Gastrocnemius medialis (tissue), 4 donors: ENCODE results near the gene DCUN1D3. TPM values are rescaled to one million over a fixed set of nuclear protein-coding genes. Genes with fewer than 3 reads are reported as not detected.

Experiments used
- ATAC-seq, 2 donors: fragments of 150-250 bp; one replicate each; pipeline ENCODE4 v1.9.1; 2016
- DNase-seq, 2 donors: peaks; one replicate each; pipeline ENCODE4 v3.0.0-alpha.2; 2019
- H3K27ac ChIP-seq, 4 donors: fragments of 200-600 bp; sonication (generic); 1 replicate in 1 of 4; 2 replicates in 3 of 4; pipeline ENCODE4 v1.5.1; 2016 to 2018; ENCODE audit warnings: mild to moderate bottlenecking in 2 of 4, moderate library complexity in 1 of 4
- H3K27me3 ChIP-seq, 3 donors: fragments of 200-600 bp; sonication (generic) in 2 of 3; 1 replicate in 1 of 3; 2 replicates in 2 of 3; pipeline versions ENCODE4 v1.5.1 to v1.6.0; 2016 to 2019; ENCODE audit warnings: mild to moderate bottlenecking in 1 of 3, moderate library complexity in 1 of 3
- H3K36me3 ChIP-seq, 2 donors: fragments of 200-600 bp; sonication (generic) in 1 of 2; one replicate each; pipeline ENCODE4 v1.5.1; 2017 to 2018
- H3K4me1 ChIP-seq, 2 donors: fragments of 200-600 bp; sonication (generic) in 1 of 2; one replicate each; pipeline ENCODE4 v1.5.1; 2016 to 2017; ENCODE audit warnings: mild to moderate bottlenecking in 2 of 2
- H3K4me3 ChIP-seq, 4 donors: fragments of 200-600 bp; sonication (generic) in 3 of 4; 1 replicate in 1 of 4; 2 replicates in 3 of 4; pipeline ENCODE4 v1.5.1; 2016 to 2019; ENCODE audit warnings: mild to moderate bottlenecking in 2 of 4
- H3K9me3 ChIP-seq, 3 donors: fragments of 200-600 bp; sonication (generic) in 2 of 3; 1 replicate in 1 of 3; 2 replicates in 2 of 3; pipeline ENCODE4 v1.5.1; 2016 to 2019
- CTCF ChIP-seq, 5 experiments: fragments of 450-650 bp in 3 of 5; fragments of 200-600 bp in 2 of 5; sonication (generic) in 2 of 5; IDR thresholded peaks in 4 of 5; conservative IDR thresholded peaks in 1 of 5; 1 replicate in 4 of 5; 2 replicates in 1 of 5; pipeline ENCODE4 v1.5.1; 2016 to 2019; ENCODE audit warnings: antibody characterized with exemption in 5 of 5, mild to moderate bottlenecking in 3 of 5, moderate library complexity in 3 of 5
- POLR2A ChIP-seq, 2 donors: fragments of 450-650 bp; IDR thresholded peaks; one replicate each; pipeline ENCODE4 v1.6.1; 2017; ENCODE audit warnings: antibody characterized with exemption in 2 of 2, mild to moderate bottlenecking in 2 of 2, moderate library complexity in 2 of 2
- in situ Hi-C, 4 donors: fragments of 200-750 bp; cut with MboI; loops; one replicate each; pipeline versions ENCODE4 v1.15.0 to v1.8.0; 2017; ENCODE audit warnings: low sequenced_read_pairs in 4 of 4
- intact Hi-C: fragments of 100-400 bp; cut with DNase I; formaldehyde crosslinking; loops from one replicate; pipeline ENCODE4 v1.15.1; 2023; ENCODE audit warnings: low total_unique reads
- total RNA-seq, 4 donors: library from RNA; depleted of rRNA; stranded (reverse); fragments of >200 nt; gene quantifications; one replicate each; pipeline versions ENCODE4 v1.1.0 to v1.2.3, GENCODE V29; 2016

Gene DCUN1D3
- total RNA-seq, 4 donors from 2014 or later: 7.6 to 10.5 (median 8.3) TPM

DNA sequence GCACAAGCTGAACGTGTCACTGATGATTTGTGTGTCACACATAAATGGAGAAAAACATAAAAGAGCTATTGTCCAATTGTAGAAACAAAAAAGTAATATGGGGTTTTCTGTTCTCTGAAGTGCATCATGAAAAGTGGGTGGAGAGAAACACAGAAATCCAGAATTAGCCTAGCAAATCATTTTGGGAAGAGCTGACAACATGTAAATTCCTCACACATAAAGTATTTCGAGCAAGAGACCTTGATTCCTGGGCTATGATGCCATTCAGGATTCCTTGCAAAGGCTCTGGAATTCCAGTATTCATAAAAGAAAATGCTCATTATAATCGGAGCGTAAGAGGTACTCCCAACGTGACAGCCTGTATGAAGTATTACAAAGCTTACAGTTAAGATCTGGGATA is 1.1 kb downstream of the DCUN1D3 start:
- TF ChIP-seq CTCF (IDR thresholded peaks at IDR 0.05 in 4 of 5, conservative IDR thresholded peaks at IDR 0.05 in 1 of 5) (no peak), POLR2A (IDR thresholded peaks at IDR 0.05) (no peak)
- no peaks in the 10 kb centered on the region for H3K9me3 ChIP-seq
- intact Hi-C loops: loop anchor here (1.0 kb wide), 1 partner anchor 48 kb away; no protein-coding TSS in a partner anchor
- H3K4me1 ChIP-seq: peaks cover 24 to 51% of the 10 kb centered on the region in 2 donors
- H3K36me3 ChIP-seq: peaks cover 0 to 6% of the 10 kb centered on the region in 2 donors
- peak overlapping the region; percentile 81 to 94 (median 86) for H3K4me3 ChIP-seq
- peak overlapping the region; percentile 93 to 97 (median 94) for H3K27ac ChIP-seq
- no peak for ATAC-seq
- no peak for DNase-seq
- H3K27me3 ChIP-seq: no peaks in the 10 kb centered on the region
- in situ Hi-C loops: no loop called here

GRCh38 chr16:20897922-20898321 is 2.2 kb downstream of the DCUN1D3 start:
- H3K27ac ChIP-seq: peak overlapping the region; percentile 93 to 97 (median 94)
- H3K4me3 ChIP-seq: peak overlapping the region in 1 of 4 donors; percentile 86
- peaks cover 24 to 45% of the 10 kb centered on the region in 2 donors for H3K4me1 ChIP-seq

DNA sequence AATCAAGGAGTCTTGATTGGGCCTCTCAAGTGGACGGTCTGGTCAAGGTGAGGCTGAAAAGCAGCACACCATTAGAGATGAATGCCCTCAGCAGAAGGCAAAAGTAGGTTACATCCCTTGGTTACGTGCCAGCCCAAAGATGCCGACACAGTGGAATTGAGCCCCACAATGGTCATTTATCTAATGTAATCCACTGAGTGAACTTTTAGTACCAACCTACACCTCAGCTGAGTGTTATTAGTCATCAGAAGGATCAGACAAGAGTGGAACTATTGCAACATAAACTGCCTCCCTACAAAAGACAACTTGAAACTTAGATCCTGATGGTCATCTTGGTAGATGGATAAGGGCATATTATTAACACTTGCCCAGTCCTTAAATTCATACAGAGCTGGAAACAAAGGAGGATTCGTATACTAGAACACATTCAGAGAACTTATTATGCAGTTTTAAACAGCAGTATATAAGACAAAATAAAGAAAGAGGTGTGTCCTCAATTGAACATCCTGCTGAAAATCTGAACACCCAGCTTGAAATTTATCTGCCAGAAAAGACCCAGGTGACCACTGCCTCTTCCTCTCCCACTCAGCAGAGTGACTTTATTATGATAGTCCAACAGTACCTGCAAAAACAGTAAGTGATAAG is 2.8 kb downstream of the DCUN1D3 start:
- in situ Hi-C loops: no loop called here
- H3K4me1 ChIP-seq: peaks cover 24 to 44% of the 10 kb centered on the region in 2 donors
- intact Hi-C loops: no loop called here
- DNase-seq (peak in 1 of 2 donors; percentile 66), ATAC-seq (peak; percentile 37 to 53)
- H3K4me3 ChIP-seq: no peak overlapping the region
- no peak for TF ChIP-seq CTCF (IDR thresholded peaks at IDR 0.05 in 4 of 5, conservative IDR thresholded peaks at IDR 0.05 in 1 of 5)
- TF ChIP-seq POLR2A (IDR thresholded peaks at IDR 0.05): no peak
- H3K36me3 ChIP-seq: peaks cover 0 to 6% of the 10 kb centered on the region in 2 donors
- no peaks in the 10 kb centered on the region for H3K27me3 ChIP-seq
- no peaks in the 10 kb centered on the region for H3K9me3 ChIP-seq
- peak overlapping the region; percentile 93 to 97 (median 94) for H3K27ac ChIP-seq

More at GRCh38 chr16:20897922-20898321, 2.2 kb downstream of the DCUN1D3 start:
- Histone ChIP-seq H3K27me3 (no peaks in the 10 kb centered on the region), H3K36me3 (peaks cover 0 to 6% of the 10 kb centered on the region in 2 donors), H3K9me3 (no peaks in the 10 kb centered on the region)
- ATAC-seq (no peak), DNase-seq (no peak)
- in situ Hi-C loops (no loop called here), intact Hi-C loops (no loop called here)
- TF ChIP-seq CTCF (IDR thresholded peaks at IDR 0.05 in 4 of 5, conservative IDR thresholded peaks at IDR 0.05 in 1 of 5): no peak
- TF ChIP-seq POLR2A (IDR thresholded peaks at IDR 0.05): no peak

DNA sequence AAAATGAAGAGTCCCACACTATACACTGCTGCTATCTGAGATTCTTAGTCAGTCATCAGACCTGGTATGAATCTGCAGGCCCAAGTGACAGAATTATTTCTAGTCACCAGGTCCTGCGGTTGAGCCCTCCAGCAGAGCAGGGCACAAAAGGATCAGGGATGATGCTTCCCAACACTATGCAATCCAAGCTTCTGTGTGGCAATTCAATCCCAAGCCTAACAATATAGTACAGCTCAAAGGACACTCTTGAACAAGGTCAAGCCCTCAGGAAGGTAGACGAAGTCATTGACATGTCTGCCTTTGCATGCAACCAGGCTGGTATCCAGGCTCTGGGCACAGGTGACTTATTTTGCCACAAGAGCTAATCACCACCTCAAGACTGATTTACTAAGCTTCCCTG is 5.8 kb downstream of the DCUN1D3 start:
- H3K27me3 ChIP-seq: no peaks in the 10 kb centered on the region
- intact Hi-C loops (no loop called here), in situ Hi-C loops (no loop called here)
- TF ChIP-seq POLR2A (IDR thresholded peaks at IDR 0.05) (no peak), CTCF (IDR thresholded peaks at IDR 0.05 in 4 of 5, conservative IDR thresholded peaks at IDR 0.05 in 1 of 5) (no peak)
- peaks cover 24 to 45% of the 10 kb centered on the region in 2 donors for H3K4me1 ChIP-seq
- ATAC-seq: peak in 1 of 2 donors; percentile 77
- peak overlapping the region in 2 of 4 donors; percentile 49 to 61 for H3K27ac ChIP-seq
- H3K36me3 ChIP-seq: peaks cover 0 to 6% of the 10 kb centered on the region in 2 donors
- no peaks in the 10 kb centered on the region for H3K9me3 ChIP-seq
- H3K4me3 ChIP-seq: no peak overlapping the region
- peak in 1 of 2 donors; percentile 39 for DNase-seq
